Transverse colon (tissue), 3 donors: Measurements from ENCODE around the gene RNF144A.
"Not testable (repeated sequence)": the region's sequence is repeated elsewhere in the genome, so short reads cannot be mapped to it uniquely, and the experiment has no call there.

ENCODE experiments used
- EP300 ChIP-seq: sonication (generic); formaldehyde crosslinking; IDR thresholded peaks from one replicate; pipeline ENCODE4 v1.6.1; 2017; ENCODE audit warnings: antibody characterized with exemption, low read depth
- POLR2A ChIP-seq: fragments of 450-650 bp; IDR thresholded peaks from one replicate; pipeline ENCODE4 v1.6.1; 2016; ENCODE audit warnings: antibody characterized with exemption, mild to moderate bottlenecking, moderate library complexity
- TF ChIP-seq, protein P1 (sequence below), 5 experiments: fragments of 200-600 bp in 3 of 5; fragments of 450-650 bp in 2 of 5; sonication (generic) in 3 of 5; IDR thresholded peaks; 1 replicate in 2 of 5; 2 replicates in 3 of 5; pipeline ENCODE4 v1.5.1; 2016 to 2017; ENCODE audit warnings: antibody characterized with exemption in 5 of 5, inconsistent platforms in 3 of 5, mild to moderate bottlenecking in 2 of 5, moderate library complexity in 1 of 5

DNA sequence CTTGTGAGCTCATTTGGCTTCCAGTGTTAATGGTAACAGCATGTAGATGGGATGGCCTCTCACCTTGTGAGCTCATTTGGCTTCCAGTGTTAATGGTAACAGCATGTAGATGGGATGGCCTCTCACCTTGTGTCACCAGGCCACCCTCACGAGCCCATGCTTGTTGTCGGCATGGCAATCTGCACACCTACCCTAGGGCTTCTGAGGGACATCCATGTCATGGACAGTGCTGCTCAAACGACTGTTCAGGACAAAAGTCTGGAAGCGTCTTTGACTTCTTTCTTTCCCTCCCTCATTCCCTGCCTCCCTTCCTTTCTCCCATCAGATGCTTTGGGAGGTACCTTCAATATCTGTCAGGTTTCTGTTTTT, 18.4 kb downstream of the RNF144A start:
- TF ChIP-seq, protein P1, sequence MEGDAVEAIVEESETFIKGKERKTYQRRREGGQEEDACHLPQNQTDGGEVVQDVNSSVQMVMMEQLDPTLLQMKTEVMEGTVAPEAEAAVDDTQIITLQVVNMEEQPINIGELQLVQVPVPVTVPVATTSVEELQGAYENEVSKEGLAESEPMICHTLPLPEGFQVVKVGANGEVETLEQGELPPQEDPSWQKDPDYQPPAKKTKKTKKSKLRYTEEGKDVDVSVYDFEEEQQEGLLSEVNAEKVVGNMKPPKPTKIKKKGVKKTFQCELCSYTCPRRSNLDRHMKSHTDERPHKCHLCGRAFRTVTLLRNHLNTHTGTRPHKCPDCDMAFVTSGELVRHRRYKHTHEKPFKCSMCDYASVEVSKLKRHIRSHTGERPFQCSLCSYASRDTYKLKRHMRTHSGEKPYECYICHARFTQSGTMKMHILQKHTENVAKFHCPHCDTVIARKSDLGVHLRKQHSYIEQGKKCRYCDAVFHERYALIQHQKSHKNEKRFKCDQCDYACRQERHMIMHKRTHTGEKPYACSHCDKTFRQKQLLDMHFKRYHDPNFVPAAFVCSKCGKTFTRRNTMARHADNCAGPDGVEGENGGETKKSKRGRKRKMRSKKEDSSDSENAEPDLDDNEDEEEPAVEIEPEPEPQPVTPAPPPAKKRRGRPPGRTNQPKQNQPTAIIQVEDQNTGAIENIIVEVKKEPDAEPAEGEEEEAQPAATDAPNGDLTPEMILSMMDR (IDR thresholded peaks at IDR 0.05), result not testable (repeated sequence)
- not testable (repeated sequence) for TF ChIP-seq POLR2A, EP300
